SU-DHL-6 (cell line): Measurements from ENCODE around the gene VSTM5.

Experiments used
- H2AFZ ChIP-seq: fragments of 200-600 bp; sonication (generic); 2 replicates; pipeline ENCODE4 v1.6.1; 2014; ENCODE audit warnings: low read depth, mild to moderate bottlenecking, moderate library complexity, mixed read lengths, antibody characterized with exemption, low read length; ENCODE audit not compliant: severe bottlenecking
- H3F3A ChIP-seq: fragments of 200-600 bp; shearing (Covaris generic); 2 replicates; pipeline ENCODE4 v1.6.0; 2016; ENCODE audit warnings: antibody characterized with exemption, mild to moderate bottlenecking; ENCODE audit not compliant: insufficient read depth
- H3K27ac ChIP-seq: fragments of 200-600 bp; sonication (generic); 2 replicates; pipeline ENCODE4 v1.5.1; 2016; ENCODE audit warnings: low read depth, mild to moderate bottlenecking, low read length, moderate library complexity, mixed read lengths
- H3K27me3 ChIP-seq: fragments of 200-600 bp; sonication (generic), shearing (Covaris generic); 2 replicates; pipeline ENCODE4 v1.6.0; 2014; ENCODE audit warnings: mild to moderate bottlenecking, low read length
- H3K36me3 ChIP-seq: fragments of 200-600 bp; sonication (generic); 2 replicates; pipeline ENCODE4 v1.6.1; 2014; ENCODE audit warnings: mild to moderate bottlenecking, low read length, mixed read lengths
- H3K4me2 ChIP-seq: fragments of 300-600, 200-600 bp; shearing (Covaris generic), sonication (generic); 2 replicates; pipeline ENCODE4 v1.6.0; 2014; ENCODE audit warnings: low read length, low read depth, mild to moderate bottlenecking; ENCODE audit not compliant: poor library complexity, severe bottlenecking
- H3K4me3 ChIP-seq: fragments of 200-600 bp; sonication (generic); 2 replicates; pipeline ENCODE4 v1.5.1; 2014; ENCODE audit warnings: antibody characterized with exemption, low read length, mild to moderate bottlenecking, mixed read lengths; ENCODE audit not compliant: insufficient read depth, poor library complexity, severe bottlenecking
- H3K79me2 ChIP-seq: fragments of 200-600 bp; sonication (generic); 2 replicates; pipeline ENCODE4 v1.6.1; 2014; ENCODE audit warnings: mild to moderate bottlenecking, low read length, moderate library complexity; ENCODE audit not compliant: insufficient read depth
- H3K9ac ChIP-seq: fragments of 200-600 bp; sonication (generic); 2 replicates; pipeline ENCODE4 v1.7.0; 2014; ENCODE audit warnings: mild to moderate bottlenecking, low read length
- H3K9me2 ChIP-seq: fragments of 200-600 bp; sonication (generic); replicated peaks from 2 replicates; pipeline ENCODE4 v1.6.1; 2014; ENCODE audit warnings: low read length; ENCODE audit not compliant: insufficient read depth
- H3K9me3 ChIP-seq: fragments of 200-600 bp; sonication (generic); 2 replicates; pipeline ENCODE4 v1.6.1; 2014; ENCODE audit warnings: low read length, mixed read lengths; ENCODE audit not compliant: insufficient read depth
- H4K20me1 ChIP-seq: fragments of 200-600 bp; sonication (generic); 2 replicates; pipeline ENCODE4 v1.6.1; 2014; ENCODE audit warnings: low read depth, mild to moderate bottlenecking, antibody characterized with exemption, low read length, moderate library complexity, mixed read lengths
- EZH2phosphoT487 ChIP-seq: fragments of 200-600 bp; sonication (generic), shearing (Covaris generic); conservative IDR thresholded peaks from 2 replicates; pipeline ENCODE4 v1.6.1; 2018; ENCODE audit warnings: mild to moderate bottlenecking, antibody characterized with exemption, low read length, moderate library complexity, mixed read lengths
- TF ChIP-seq, protein P1 (sequence below): fragments of 200-600 bp; sonication (generic); IDR thresholded peaks from one replicate; pipeline ENCODE4 v1.5.1; 2017; ENCODE audit warnings: antibody characterized with exemption, mild to moderate bottlenecking, low read length, moderate library complexity; ENCODE audit not compliant: insufficient read depth, poor library complexity, severe bottlenecking

The VSTM5 gene

DNA sequence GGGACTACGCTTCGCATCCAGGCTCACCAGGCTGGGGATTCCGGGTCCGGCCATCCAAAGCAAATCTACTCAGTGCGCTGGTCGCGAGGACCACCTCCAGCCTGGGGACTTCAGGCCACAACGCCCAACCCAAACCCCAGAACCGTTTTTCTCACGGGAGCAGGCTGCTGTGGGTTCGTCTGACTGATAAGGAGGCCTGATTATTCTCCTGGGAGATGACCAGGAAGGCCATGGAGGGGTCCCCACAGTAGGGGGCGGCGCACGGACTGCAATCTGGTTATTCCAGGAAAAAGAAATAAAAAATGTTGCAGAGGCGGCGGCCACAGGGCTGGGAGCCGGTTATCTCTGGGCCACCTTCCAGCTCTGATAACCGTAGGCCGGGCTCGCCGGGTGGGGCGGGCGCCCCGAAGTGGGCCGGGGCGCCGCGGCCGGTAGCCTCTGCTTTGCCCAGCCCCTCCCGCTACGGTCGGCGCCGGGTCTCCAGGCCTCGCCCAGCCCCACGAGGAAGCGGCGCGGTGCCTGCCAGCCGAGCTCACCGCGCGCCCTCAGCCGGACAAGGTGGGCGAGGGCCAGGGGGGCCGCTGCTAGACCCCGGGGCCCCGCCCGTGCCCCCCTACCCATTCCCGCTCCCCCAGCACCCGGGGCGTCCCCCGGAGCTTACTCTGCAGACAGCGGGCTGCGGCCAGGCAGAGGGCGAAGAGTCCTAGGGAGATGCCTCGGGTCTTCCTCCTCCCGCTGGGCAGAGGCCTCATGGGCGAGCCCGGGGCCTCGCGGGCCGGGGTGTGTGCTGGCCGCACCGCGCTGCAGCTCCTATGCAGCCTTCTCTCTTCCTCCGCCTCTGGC, 446 bp downstream of the VSTM5 start:
- no peaks in the 10 kb centered on the region for H3F3A ChIP-seq
- H3K27ac ChIP-seq = no peak overlapping the region
- no peaks in the 10 kb centered on the region for H3K9me3 ChIP-seq
- H3K9ac ChIP-seq = no peak overlapping the region
- H3K4me2 ChIP-seq = no peak overlapping the region
- H3K36me3 ChIP-seq = no peaks in the 10 kb centered on the region
- H2AFZ ChIP-seq = no peak overlapping the region
- H4K20me1 ChIP-seq = no peaks in the 10 kb centered on the region
- H3K9me2 ChIP-seq = no peaks in the 10 kb centered on the region
- TF ChIP-seq EZH2phosphoT487 = no peak
- TF ChIP-seq, protein P1, sequence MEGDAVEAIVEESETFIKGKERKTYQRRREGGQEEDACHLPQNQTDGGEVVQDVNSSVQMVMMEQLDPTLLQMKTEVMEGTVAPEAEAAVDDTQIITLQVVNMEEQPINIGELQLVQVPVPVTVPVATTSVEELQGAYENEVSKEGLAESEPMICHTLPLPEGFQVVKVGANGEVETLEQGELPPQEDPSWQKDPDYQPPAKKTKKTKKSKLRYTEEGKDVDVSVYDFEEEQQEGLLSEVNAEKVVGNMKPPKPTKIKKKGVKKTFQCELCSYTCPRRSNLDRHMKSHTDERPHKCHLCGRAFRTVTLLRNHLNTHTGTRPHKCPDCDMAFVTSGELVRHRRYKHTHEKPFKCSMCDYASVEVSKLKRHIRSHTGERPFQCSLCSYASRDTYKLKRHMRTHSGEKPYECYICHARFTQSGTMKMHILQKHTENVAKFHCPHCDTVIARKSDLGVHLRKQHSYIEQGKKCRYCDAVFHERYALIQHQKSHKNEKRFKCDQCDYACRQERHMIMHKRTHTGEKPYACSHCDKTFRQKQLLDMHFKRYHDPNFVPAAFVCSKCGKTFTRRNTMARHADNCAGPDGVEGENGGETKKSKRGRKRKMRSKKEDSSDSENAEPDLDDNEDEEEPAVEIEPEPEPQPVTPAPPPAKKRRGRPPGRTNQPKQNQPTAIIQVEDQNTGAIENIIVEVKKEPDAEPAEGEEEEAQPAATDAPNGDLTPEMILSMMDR = no peak
- no peak overlapping the region for H3K4me3 ChIP-seq
- H3K79me2 ChIP-seq = no peaks in the 10 kb centered on the region
- no peaks in the 10 kb centered on the region for H3K27me3 ChIP-seq

DNA sequence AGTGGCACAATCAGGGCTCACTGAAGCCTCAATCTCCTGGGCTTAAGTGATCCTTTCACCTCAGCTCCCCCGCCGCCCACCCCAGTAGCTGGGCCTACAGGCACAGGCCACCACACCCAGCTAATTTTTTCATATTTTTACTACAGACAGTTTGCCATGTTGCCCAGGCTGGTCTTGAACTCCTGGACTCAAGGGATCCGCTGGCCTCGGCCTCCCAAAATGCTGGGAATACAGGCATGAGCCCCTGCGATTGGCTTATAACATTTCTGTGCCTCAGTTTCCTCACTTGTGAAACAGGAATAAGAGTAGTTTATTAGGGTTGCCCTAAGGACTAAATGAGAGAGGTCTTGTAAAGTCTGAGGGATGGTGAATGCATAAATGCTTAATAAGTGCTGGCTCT, 1.2 kb downstream of the VSTM5 start:
- TF ChIP-seq, protein P1 = no peak
- no peak for TF ChIP-seq EZH2phosphoT487

DNA sequence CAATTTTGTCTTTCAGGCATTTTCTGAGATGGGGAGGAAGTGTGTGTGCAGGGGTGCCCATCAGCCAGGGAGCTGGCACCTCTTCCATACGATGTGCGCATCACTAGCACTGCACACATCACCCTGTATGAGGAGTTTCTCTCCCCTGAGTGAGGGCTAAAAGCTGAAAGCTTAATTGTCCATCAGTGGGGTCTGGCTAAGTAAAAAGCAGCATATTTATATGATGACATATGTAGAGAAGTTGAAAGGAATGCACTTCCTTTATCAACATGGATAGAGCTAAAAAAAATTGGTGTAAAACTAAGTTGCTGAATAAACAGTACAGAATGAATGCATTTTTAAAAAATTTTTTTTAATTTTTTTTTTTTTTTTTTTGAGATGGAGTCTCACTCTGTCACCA, 4.0 kb downstream of the VSTM5 start:
- Histone ChIP-seq H3K4me3 (no peak overlapping the region), H3K9ac (no peak overlapping the region), H3K36me3 (no peaks in the 10 kb centered on the region), H3K27me3 (no peaks in the 10 kb centered on the region), H3F3A (no peaks in the 10 kb centered on the region), H4K20me1 (no peaks in the 10 kb centered on the region), H3K9me3 (no peaks in the 10 kb centered on the region), H3K27ac (no peak overlapping the region), H2AFZ (no peak overlapping the region), H3K9me2 (no peaks in the 10 kb centered on the region), H3K4me2 (no peak overlapping the region), H3K79me2 (no peaks in the 10 kb centered on the region)
- no peak for TF ChIP-seq EZH2phosphoT487
- TF ChIP-seq, protein P1 = no peak

More for the DNA sequence above, 1.2 kb downstream of the VSTM5 start:
- no peaks in the 10 kb centered on the region for H4K20me1 ChIP-seq
- H3K4me3 ChIP-seq = no peak overlapping the region
- no peak overlapping the region for H2AFZ ChIP-seq
- no peaks in the 10 kb centered on the region for H3K9me3 ChIP-seq
- H3K4me2 ChIP-seq = no peak overlapping the region
- H3K9ac ChIP-seq = no peak overlapping the region
- H3K36me3 ChIP-seq = no peaks in the 10 kb centered on the region
- H3K27me3 ChIP-seq = no peaks in the 10 kb centered on the region
- no peaks in the 10 kb centered on the region for H3F3A ChIP-seq
- no peaks in the 10 kb centered on the region for H3K9me2 ChIP-seq
- H3K27ac ChIP-seq = no peak overlapping the region
- no peaks in the 10 kb centered on the region for H3K79me2 ChIP-seq
